Astrocyte (in vitro differentiated cells and primary cell): Measurements from ENCODE around the gene LRWD1. TPM values are rescaled to one million over a fixed set of nuclear protein-coding genes. Genes with fewer than 3 reads are reported as not detected.
"Not testable (repeated sequence)": the region's sequence is repeated elsewhere in the genome, so short reads cannot be mapped to it uniquely, and the experiment has no call there.

Experiments used
- DNase-seq: peaks from one replicate; pipeline ENCODE4 v3.0.0-alpha.2; 2010; ENCODE audit warnings: low read depth
- FAIRE-seq: peaks from 2 replicates; lab custom pipeline; 2011; peaks lifted over from hg19 to GRCh38; lab: Jason Lieb, UNC
- H2AFZ ChIP-seq: 2 replicates; pipeline ENCODE4 v1.6.0; 2012; ENCODE audit warnings: low read depth, low read length, inconsistent platforms
- H3K27ac ChIP-seq: 2 replicates; pipeline ENCODE4 v1.5.1; 2011; ENCODE audit warnings: low read depth, low read length, inconsistent platforms
- H3K27me3 ChIP-seq: 2 replicates; pipeline ENCODE4 v1.6.0; 2011; ENCODE audit warnings: low read length, inconsistent platforms; ENCODE audit not compliant: insufficient read depth
- H3K36me3 ChIP-seq: 2 replicates; pipeline ENCODE4 v1.5.1; 2011; ENCODE audit warnings: low read length, inconsistent platforms; ENCODE audit not compliant: insufficient read depth
- H3K4me1 ChIP-seq: 2 replicates; pipeline ENCODE4 v1.5.1; 2011; ENCODE audit warnings: low read length, inconsistent platforms; ENCODE audit not compliant: insufficient read depth
- H3K4me2 ChIP-seq: 2 replicates; pipeline ENCODE4 v1.6.0; 2012; ENCODE audit warnings: low read length, inconsistent platforms
- H3K4me3 ChIP-seq: 2 replicates; pipeline ENCODE4 v1.5.1; 2011; ENCODE audit warnings: low read depth, mild to moderate bottlenecking, low read length, inconsistent platforms; ENCODE audit not compliant: insufficient read depth
- H3K79me2 ChIP-seq: 2 replicates; pipeline ENCODE4 v1.6.0; 2012; ENCODE audit warnings: mild to moderate bottlenecking, low read length, inconsistent platforms; ENCODE audit not compliant: insufficient read depth
- H3K9ac ChIP-seq: 2 replicates; pipeline ENCODE4 v1.6.0; 2012; ENCODE audit warnings: mild to moderate bottlenecking, low read length, inconsistent platforms
- H3K9me3 ChIP-seq: 2 replicates; pipeline ENCODE4 v1.5.1; 2012; ENCODE audit warnings: low read depth, mild to moderate bottlenecking, low read length, inconsistent platforms; ENCODE audit not compliant: insufficient read depth
- H4K20me1 ChIP-seq: 2 replicates; pipeline ENCODE4 v1.6.0; 2012; ENCODE audit warnings: low read length, inconsistent platforms; ENCODE audit not compliant: insufficient read depth
- H3K27ac Mint-ChIP-seq: one replicate; pipeline ENCODE4 v1.8.0; 2021; ENCODE audit warnings: mild to moderate bottlenecking, mixed read lengths; ENCODE audit not compliant: unreplicated experiment
- H3K27me3 Mint-ChIP-seq: one replicate; pipeline ENCODE4 v1.8.0; 2021; ENCODE audit warnings: low read depth, mixed read lengths; ENCODE audit not compliant: unreplicated experiment
- H3K36me3 Mint-ChIP-seq: one replicate; pipeline ENCODE4 v1.8.0; 2021; ENCODE audit warnings: low read depth, mixed read lengths; ENCODE audit not compliant: unreplicated experiment
- H3K4me1 Mint-ChIP-seq: one replicate; pipeline ENCODE4 v1.8.0; 2021; ENCODE audit warnings: low read depth, mixed read lengths; ENCODE audit not compliant: unreplicated experiment
- H3K4me3 Mint-ChIP-seq: one replicate; pipeline ENCODE4 v1.8.0; 2021; ENCODE audit warnings: mild to moderate bottlenecking, moderate library complexity, mixed read lengths; ENCODE audit not compliant: unreplicated experiment
- H3K9me3 Mint-ChIP-seq: one replicate; pipeline ENCODE4 v1.8.0; 2021; ENCODE audit warnings: mild to moderate bottlenecking, mixed read lengths; ENCODE audit not compliant: unreplicated experiment
- total RNA-seq: library from RNA; stranded (reverse); gene quantifications from 2 replicates; pipeline ENCODE4 v1.2.1, GENCODE V29; 2021

Gene LRWD1
- total RNA-seq, 1 donor from 2014 or later: 26.2 TPM

DNA sequence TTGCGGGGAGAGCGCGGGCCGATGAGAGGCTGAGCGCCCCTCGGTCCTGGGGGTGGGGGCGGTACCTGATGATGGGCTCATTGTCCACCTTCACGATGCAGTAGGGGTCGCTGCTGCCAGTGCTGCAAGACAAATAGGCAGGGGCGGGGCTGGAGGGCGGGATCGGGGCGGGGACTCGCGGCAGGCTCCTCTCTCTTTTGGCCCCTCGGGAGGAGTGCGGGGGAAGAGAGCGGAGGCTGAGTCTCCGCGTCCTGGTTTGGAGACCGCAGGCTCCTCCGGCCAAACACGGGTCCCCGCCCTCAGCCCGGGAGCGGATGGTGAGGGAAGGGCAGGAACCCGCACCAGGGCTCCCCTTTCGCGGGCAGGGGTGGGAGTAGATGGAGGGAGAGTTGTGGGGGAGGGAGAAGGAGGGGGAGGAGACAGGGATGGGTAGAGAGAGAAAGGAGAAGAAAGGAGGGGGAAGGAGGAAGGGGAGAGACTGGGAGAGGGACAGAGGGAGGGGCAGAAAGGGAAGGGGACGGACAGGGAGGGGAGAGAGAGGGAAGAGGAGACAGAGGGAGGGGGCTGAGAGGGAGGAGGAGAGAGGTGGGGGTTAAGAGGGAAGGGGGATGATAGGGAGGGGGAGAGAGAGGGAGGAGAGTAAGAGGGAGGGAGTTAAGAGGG is 47.2 kb downstream of the LRWD1 start:
- peak overlapping the region; percentile 74 for H3K4me2 ChIP-seq
- H3K36me3 ChIP-seq, H3K27ac Mint-ChIP-seq, H3K79me2 ChIP-seq, H2AFZ ChIP-seq, H3K4me3 Mint-ChIP-seq, FAIRE-seq, H3K4me1 Mint-ChIP-seq, H3K4me3 ChIP-seq, H3K36me3 Mint-ChIP-seq, DNase-seq, H3K4me1 ChIP-seq, H3K27me3 ChIP-seq, H3K27me3 Mint-ChIP-seq, H4K20me1 ChIP-seq, H3K9me3 ChIP-seq, H3K9me3 Mint-ChIP-seq, H3K27ac ChIP-seq: not testable (repeated sequence)
- peak overlapping the region; percentile 54 for H3K9ac ChIP-seq

DNA sequence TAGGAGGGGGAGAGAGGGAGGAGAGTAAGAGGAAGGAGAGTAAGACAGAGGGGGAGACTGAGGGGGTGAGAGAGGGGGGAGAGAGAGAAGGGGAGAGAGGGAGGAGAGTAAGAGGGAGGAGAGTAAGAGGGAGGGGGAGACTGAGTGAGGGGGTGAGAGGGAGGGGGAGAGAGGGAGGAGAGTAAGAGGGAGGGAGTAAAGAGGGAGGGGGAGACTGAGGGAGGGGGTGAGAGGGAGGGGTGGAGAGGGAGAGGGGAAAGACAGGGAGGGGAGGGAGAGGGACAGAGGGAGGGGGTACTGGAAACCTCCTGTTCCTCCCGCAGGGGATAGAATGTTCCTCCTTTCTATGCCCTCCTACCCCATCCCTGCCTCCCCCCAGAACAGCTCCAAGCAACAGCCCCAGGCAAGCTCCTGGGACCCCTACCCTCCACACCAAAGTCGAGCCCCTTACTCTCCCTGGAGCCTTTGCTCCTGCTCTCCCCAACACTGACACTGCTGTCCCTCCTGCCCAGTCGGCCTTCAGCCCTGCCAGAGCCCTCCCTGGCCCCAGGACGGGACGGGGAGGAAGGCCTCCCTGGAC is 47.9 kb downstream of the LRWD1 start:
- not testable (repeated sequence) for H3K36me3 Mint-ChIP-seq, H3K4me3 Mint-ChIP-seq, H3K9me3 Mint-ChIP-seq, H3K9me3 ChIP-seq, H3K4me1 ChIP-seq, FAIRE-seq, H3K36me3 ChIP-seq, H3K27me3 ChIP-seq, H2AFZ ChIP-seq, H3K4me1 Mint-ChIP-seq, H3K79me2 ChIP-seq, H3K4me3 ChIP-seq, H4K20me1 ChIP-seq, H3K27ac Mint-ChIP-seq, H3K27ac ChIP-seq, H3K27me3 Mint-ChIP-seq
- H3K9ac ChIP-seq: peak overlapping the region; percentile 54
- peak; percentile 72 for DNase-seq
- peak overlapping the region; percentile 74 for H3K4me2 ChIP-seq

DNA sequence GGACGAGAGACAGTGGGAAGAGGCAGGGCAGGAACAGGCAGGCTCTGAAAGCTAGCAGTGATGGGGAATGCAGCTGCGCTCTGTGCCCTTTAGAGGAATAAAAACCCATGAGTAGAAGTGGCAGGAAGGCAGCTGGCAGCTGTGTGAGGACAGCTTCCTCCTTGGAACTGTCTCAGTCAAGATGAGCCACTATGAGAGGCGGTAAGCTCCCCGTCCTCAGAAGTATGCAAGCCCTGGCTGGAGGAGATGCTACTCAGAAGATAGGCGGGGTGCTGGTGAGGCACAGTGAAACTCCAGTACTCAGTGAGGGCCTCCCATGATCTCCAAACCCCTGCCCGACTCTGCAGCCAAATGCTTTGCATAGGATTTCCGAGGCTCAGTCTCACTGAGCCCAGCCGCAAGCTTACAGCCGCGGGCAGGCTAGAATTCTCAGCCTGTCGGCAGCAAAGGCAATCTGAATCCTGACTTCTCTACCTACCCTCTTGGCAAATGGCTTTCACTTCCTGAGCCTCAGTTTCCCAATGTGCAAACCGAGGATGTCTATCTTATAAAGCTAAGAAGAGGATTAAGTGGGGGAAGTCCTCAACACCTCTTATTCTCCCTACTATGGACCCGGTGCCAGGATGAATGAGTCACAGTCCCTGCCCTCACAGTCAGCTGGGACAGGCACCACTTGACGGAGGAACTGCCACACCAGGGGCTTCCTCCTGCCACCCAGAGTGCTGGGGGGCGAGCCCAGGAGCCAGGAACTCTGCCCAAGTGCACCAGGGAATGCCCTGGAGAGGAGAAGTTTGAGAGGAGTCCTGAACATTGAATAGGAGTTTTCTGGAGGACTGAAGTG is 50.3 kb downstream of the LRWD1 start:
- H4K20me1 ChIP-seq, H3K27me3 ChIP-seq, H3K4me1 Mint-ChIP-seq, H3K4me3 ChIP-seq, H3K27me3 Mint-ChIP-seq, H3K9ac ChIP-seq, H3K4me1 ChIP-seq, H3K36me3 ChIP-seq, DNase-seq, H3K9me3 ChIP-seq, H3K4me3 Mint-ChIP-seq, FAIRE-seq, H3K27ac Mint-ChIP-seq, H3K27ac ChIP-seq, H2AFZ ChIP-seq, H3K4me2 ChIP-seq, H3K36me3 Mint-ChIP-seq, H3K79me2 ChIP-seq, H3K9me3 Mint-ChIP-seq: not testable (repeated sequence)

DNA sequence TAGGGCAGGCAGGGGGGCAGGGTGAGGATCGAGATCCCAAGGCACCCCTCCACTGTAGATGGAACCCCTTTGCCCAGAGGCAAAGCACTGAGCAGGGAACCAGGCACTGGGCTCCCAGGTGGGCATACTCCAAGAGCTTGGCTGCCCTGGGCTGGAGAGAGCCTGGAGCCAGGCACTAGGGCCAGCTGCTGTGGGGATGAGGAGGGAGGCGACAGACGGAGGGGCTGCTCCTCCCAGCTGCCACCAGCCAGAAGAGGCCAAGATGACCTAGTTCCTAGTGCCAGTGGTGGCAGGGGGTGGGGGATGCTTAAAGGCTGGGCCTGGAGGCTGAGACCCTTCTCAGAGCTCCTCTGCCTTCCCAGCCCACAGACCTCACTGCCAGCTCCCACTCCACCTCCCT is 51.1 kb downstream of the LRWD1 start:
- H3K27ac ChIP-seq, H3K9me3 ChIP-seq, H3K4me1 Mint-ChIP-seq, H3K36me3 Mint-ChIP-seq, H3K4me1 ChIP-seq, H3K36me3 ChIP-seq, DNase-seq, H3K27me3 Mint-ChIP-seq, FAIRE-seq, H3K9me3 Mint-ChIP-seq, H3K4me3 ChIP-seq, H3K27me3 ChIP-seq, H3K4me2 ChIP-seq, H3K79me2 ChIP-seq, H3K4me3 Mint-ChIP-seq, H3K27ac Mint-ChIP-seq, H4K20me1 ChIP-seq, H2AFZ ChIP-seq, H3K9ac ChIP-seq: not testable (repeated sequence)

DNA sequence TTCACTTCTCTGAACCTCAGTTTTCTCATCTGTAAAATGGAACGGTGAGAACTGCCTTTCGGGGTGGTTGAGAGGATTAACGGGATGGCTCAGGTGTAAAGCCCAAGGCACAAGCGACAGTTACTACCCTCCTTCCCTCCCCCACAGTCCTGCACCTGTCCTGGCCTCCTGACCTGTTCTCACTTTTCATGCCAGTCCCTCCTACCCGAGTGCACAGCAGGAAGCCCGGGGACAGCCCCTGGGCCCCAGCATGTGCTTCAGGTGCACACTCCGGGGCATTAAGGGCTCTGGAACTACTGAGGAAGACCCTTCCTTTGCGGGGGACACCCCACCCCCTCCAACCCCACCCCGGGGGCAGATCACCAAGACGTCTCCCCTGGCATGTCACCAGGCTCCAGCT is 52.2 kb downstream of the LRWD1 start:
- not testable (repeated sequence) for H3K4me3 ChIP-seq, H3K4me1 Mint-ChIP-seq, FAIRE-seq, H2AFZ ChIP-seq, H3K4me3 Mint-ChIP-seq, H3K36me3 ChIP-seq, H4K20me1 ChIP-seq, DNase-seq, H3K27me3 ChIP-seq, H3K4me1 ChIP-seq, H3K9me3 ChIP-seq, H3K27ac Mint-ChIP-seq, H3K27ac ChIP-seq, H3K36me3 Mint-ChIP-seq, H3K27me3 Mint-ChIP-seq, H3K9ac ChIP-seq, H3K4me2 ChIP-seq, H3K9me3 Mint-ChIP-seq, H3K79me2 ChIP-seq
